SKM-1 treated with dmso at 0.1 percent for 144 hours (cell line): Measurements from ENCODE around the gene RPL15.

Source experiments
- DNase-seq: peaks from one replicate; lab custom pipeline; 2025; ENCODE audit not compliant: unreplicated experiment; lab: John Stamatoyannopoulos, UW

Gene RPL15

GRCh38 chr3:23928524-23928923 lies 11.6 kb downstream of the RPL15 start:
- no peak for DNase-seq

- DNase-seq, result no peak
These were observed 14.7 kb downstream of the RPL15 start for GRCh38 chr3:23931597-23931996.

GRCh38 chr3:23932571-23932970 lies 15.6 kb downstream of the RPL15 start:
- no peak for DNase-seq

- DNase-seq, result no peak
These were observed 17.3 kb downstream of the RPL15 start for GRCh38 chr3:23934253-23934652.

GRCh38 chr3:23937296-23937695 lies 20.4 kb downstream of the RPL15 start:
- DNase-seq, result no peak

GRCh38 chr3:23938688-23939087 lies 21.8 kb downstream of the RPL15 start:
- no peak for DNase-seq

GRCh38 chr3:23940775-23941174 lies 23.8 kb downstream of the RPL15 start:
- no peak for DNase-seq

- DNase-seq, result no peak
These were observed 24.5 kb downstream of the RPL15 start for GRCh38 chr3:23941440-23941839.

GRCh38 chr3:23942546-23942945 lies 25.6 kb downstream of the RPL15 start:
- no peak for DNase-seq

GRCh38 chr3:23944007-23944783 lies 27.3 kb downstream of the RPL15 start:
- DNase-seq, result no peak

- peak; percentile 81 for DNase-seq
These were observed 28.1 kb downstream of the RPL15 start, which contains the start of gene NR1D2 for GRCh38 chr3:23944861-23945662. Gene NR1D2, plus strand, starts transcription at chr3:23945286. Its CDS starts 293 bp downstream, at chr3:23945579.

- DNase-seq, result no peak
These were observed 28.7 kb downstream of the RPL15 start for GRCh38 chr3:23945663-23945912.

GRCh38 chr3:23945913-23946687 lies 29.2 kb downstream of the RPL15 start:
- peak; percentile 83 for DNase-seq

- no peak for DNase-seq
These were observed 31.8 kb downstream of the RPL15 start for GRCh38 chr3:23948761-23949160.

- no peak for DNase-seq
These were observed 32.9 kb downstream of the RPL15 start for GRCh38 chr3:23949784-23950183.

- no peak for DNase-seq
These were observed 33.4 kb downstream of the RPL15 start for GRCh38 chr3:23950293-23950692.

- no peak for DNase-seq
These were observed 35.7 kb downstream of the RPL15 start for GRCh38 chr3:23952646-23953045.

GRCh38 chr3:23953523-23953922 lies 36.6 kb downstream of the RPL15 start:
- DNase-seq, result no peak

GRCh38 chr3:23954144-23954543 lies 37.2 kb downstream of the RPL15 start:
- no peak for DNase-seq

GRCh38 chr3:23956701-23957100 lies 39.8 kb downstream of the RPL15 start:
- no peak for DNase-seq

GRCh38 chr3:23959135-23959900 lies 42.4 kb downstream of the RPL15 start:
- no peak for DNase-seq
